Effector CD4-positive, alpha-beta T cell (primary cell): ENCODE results near the gene OR4C6. TPM values are rescaled to one million over a fixed set of nuclear protein-coding genes. Genes with fewer than 3 reads are reported as not detected.

ENCODE experiments used
- DNase-seq: peaks from one replicate; pipeline ENCODE4 v3.0.0-alpha.2; 2020
- total RNA-seq: gene quantifications from one replicate; lab custom pipeline; 2026; lab: John Stamatoyannopoulos, UW

OR4C6 gene
- not detected for total RNA-seq

DNA sequence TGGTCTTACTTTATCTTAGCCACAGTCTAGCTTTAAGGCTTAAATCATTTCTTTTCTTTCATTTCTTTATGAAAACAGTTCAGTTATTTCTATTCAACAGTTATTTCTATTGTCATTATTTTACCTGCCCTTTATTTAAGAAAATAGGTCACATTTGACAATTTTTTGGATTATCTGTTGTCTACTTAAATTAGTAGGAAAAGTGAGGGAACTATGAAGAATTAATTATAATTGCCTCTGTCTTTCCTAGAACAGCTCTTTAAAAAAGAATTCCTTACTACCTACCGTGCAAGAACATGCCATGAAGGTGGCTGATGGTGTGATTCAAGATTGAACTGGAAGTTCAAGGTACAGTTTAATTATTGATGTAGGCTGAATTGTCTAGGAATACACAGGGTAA is at the start of gene OR4C6:
TSS of gene OR4C6 (plus strand) at position 301 of the 400 bp plus-strand sequence. CDS start 2,966 bp downstream, outside the sequence.
- no peak for DNase-seq

DNA sequence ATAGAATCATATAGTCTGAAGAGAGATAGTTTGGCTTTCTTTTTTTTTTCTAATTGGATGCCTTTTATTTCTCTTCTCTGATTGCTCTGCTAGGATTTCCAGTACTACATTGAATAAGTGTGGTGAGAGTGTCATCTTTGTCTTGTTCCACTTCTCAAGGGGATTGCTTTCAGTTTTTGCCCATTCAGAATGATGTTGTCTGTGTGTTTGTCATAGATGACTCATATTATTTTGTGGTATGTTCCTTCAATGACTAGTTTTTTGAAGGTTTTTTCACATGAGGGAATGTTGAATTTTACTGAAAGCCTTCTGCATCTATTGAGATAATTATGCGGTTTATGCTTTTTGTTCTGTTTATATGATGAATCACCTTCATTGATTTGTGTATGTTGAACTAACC is 37.5 kb upstream of the OR4C6 start:
- no peak for DNase-seq

DNA sequence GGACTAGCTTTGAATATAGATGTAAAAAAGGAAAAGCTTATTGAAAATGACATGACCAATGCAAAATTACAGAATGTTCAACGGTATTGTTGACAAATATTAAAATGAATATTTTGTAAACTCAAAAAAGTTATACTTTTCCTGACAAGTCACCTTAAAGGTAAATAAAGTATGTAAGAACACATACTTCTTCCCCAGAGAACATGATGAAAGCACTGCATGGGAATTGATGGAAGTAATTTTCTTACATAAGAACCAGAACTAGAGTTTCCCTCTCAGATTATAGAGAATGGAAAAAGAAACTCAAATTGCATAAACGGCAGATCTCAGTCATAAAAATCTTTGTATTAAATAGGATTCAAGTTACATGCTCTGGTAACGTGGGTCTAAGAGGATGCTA is 27.2 kb upstream of the OR4C6 start, which contains the start of gene OR4P4:
TSS of gene OR4P4 (plus strand) at position 301 of the 400 bp plus-strand sequence.
- no peak for DNase-seq

DNA sequence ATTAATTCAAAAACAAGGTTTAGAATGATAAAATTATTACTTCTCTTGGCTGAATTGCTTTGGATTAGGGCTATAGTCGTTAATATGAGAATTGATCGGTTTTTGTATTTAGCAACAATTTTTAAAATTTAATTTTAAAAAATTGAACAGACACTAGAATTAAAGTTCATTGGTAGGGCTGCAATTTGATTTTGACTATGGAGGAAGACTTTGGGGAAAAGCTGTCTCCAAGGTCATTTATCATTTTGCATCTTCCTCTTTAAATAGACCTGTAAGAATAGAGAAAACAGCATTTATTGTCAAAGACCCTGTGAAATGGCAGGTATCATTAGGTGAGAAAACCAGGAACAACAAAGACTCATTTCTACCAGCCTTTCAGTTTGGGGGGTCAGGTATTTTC is 14.0 kb upstream of the OR4C6 start, which contains the start of gene OR4S2:
TSS of gene OR4S2 (plus strand) at position 301 of the 400 bp plus-strand sequence. CDS start 2,577 bp downstream, outside the sequence.
- no peak for DNase-seq

GRCh38 chr11:55652560-55652959 is 9.4 kb upstream of the OR4C6 start:
- no peak for DNase-seq

DNA sequence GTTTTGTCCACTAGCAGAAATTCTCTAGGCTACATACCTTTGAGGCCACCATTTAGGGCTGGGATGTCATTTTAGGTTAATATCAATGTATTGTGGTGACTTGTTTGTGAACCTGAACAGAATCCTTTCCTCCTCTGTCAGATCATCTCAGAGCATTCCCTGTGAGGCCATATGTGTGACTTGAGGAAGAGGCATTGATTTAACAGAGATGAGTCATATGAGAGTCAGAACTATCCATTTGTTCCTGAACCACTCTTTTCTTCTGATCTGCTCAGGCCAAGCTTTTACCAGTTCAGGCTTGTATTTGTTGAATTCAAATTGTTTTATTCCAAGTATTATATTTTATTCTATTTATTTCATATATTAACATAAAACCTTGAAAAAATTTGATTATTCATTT is 6.9 kb upstream of the OR4C6 start:
- DNase-seq, result no peak

- no peak for DNase-seq
Measured at GRCh38 chr11:55658031-55658573, 3.9 kb upstream of the OR4C6 start.

- DNase-seq, result no peak
Measured at GRCh38 chr11:55658608-55659007, 3.4 kb upstream of the OR4C6 start.

- no peak for DNase-seq
Measured at GRCh38 chr11:55669376-55669775, 7.4 kb downstream of the OR4C6 start.

DNA sequence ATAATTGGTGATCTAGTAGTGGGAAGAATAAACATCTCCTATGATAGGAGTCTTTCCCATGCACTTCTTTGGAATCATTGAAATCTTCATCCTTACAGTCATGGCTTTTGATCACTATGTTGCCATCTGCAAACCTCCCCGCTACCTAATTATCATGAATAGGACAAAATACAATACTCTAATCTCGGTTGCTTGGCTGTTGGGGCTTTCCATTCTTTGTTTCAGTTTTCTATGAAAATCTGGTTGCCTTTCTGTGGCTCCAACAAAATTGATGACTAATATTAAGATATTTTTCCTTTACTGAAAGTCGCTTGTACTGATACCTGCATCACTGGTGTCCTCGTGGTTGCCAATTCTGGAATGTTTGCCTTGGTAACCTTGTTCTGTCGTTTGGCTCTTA is 11.9 kb downstream of the OR4C6 start:
- no peak for DNase-seq

DNA sequence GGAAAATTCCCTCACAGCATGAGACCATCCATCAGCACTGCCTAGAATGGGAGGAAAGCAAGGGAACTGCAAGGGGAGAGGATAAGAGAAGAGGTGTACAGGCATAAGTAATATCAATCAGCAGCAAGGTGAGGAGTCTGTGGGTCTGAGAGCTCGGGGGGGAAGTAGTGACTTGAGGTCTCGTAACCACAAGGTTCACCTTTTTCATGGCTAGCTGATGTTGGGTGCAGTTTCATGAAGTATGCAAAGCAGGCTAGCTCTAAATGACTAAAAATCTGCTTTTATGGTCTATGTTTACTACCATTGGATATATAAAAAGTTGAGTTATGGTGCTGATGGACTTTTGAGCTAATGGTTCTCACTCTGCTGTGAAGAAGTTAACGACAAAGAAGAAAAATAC is 35.8 kb downstream of the OR4C6 start:
- no peak for DNase-seq

- DNase-seq, result no peak
Measured at GRCh38 chr11:55701429-55701828, 39.4 kb downstream of the OR4C6 start.

GRCh38 chr11:55707029-55707428 is 45.0 kb downstream of the OR4C6 start:
- no peak for DNase-seq

GRCh38 chr11:55714982-55715888 is 53.2 kb downstream of the OR4C6 start:
- no peak for DNase-seq
